GM20431 (cell line): ENCODE results near the gene B4GALNT1.
"Not testable (repeated sequence)": the region's sequence is repeated elsewhere in the genome, so short reads cannot be mapped to it uniquely, and the experiment has no call there.

Experiments
- in situ Hi-C: fragments of 300-500 bp; cut with MseI, MboI; formaldehyde crosslinking; loops from one replicate; pipeline ENCODE4 v1.15.0; 2020; ENCODE audit warnings: low sequenced_read_pairs; ENCODE audit not compliant: unreplicated experiment

Gene B4GALNT1

DNA sequence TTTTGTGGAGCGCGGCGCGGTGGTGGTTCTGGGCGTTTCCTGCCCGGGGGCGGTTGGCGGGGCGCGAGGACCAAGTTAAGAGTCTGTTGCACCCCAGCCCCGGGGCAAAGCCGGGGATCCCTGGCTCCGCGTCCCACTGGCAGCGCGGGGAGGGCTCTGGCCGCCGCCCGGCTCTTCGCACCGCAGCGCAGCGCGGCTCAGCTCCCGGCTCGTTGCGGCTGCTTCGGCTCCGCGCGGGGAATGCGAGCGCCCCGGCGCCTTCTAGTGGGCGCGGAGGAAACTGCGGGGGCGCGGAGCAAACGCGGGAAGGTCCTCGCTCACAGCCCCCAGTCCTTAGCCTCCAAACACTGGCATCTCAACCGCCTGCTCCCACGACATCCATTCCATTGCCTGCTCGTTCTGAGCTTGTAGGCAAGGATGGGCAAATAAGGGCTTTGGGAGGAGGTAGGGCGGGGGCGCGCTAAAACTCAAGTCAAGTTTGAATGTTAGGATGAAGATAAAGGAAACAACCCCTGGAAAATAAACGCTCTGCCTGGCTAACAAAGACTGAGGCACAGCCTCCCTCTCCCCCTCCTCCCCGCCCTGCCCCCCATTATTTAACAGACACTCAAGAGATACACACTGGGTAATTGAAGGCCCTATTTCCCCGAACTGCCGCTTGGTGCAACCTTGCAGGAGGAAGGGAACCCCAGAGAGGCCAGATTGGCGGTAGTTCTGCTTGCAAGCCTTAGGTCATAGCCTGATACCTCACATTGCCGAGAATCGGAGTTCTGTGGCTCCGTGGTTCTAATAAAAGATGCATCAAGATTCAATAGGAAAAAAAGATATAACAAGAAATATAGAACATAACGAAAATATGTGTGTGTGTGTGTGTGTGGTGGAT, at the start of gene B4GALNT1:
Gene B4GALNT1, minus strand, starts transcription at position 244 of the 883 bp plus-strand sequence. CDS start 1,069 bp downstream, outside the sequence.
- in situ Hi-C loops = no loop called here

DNA sequence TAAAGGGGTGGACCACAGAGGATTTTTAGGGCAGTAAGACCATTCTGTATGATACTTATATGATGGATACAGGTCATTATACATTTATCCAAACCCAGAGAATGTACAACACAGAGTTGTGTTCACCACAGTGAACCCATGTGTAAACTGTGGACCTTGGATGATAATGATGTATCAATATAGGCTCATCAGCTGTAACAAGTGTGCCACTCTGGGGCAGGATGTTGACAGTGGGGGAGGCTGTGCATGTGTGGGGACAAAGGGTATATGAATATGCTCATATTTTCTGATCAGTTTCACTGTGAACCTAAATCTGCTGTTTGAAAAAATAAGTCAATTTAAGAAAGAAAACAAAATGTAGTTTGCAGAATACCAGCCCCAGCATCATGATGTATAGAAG, 46.7 kb upstream of the B4GALNT1 start:
- in situ Hi-C loops = no loop called here

DNA sequence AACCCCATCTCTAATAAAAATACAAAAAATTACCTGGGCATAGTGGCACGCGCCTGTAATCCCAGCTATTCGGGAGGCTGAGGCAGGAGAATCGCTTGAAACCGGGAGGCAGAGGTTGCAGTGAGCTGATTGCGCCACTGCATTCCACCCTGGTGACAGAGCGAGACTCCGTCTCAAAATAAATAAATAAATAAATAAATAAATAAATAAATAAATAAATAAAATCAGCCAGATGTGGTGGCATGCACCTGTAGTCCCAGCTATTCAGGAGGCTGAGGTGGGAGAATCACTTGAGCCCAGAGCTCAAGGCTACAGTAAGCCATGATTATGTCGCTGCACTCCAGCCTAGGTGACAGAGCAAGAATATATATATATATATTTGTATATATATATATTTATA, 44.9 kb upstream of the B4GALNT1 start:
- in situ Hi-C loops = not testable (repeated sequence)

DNA sequence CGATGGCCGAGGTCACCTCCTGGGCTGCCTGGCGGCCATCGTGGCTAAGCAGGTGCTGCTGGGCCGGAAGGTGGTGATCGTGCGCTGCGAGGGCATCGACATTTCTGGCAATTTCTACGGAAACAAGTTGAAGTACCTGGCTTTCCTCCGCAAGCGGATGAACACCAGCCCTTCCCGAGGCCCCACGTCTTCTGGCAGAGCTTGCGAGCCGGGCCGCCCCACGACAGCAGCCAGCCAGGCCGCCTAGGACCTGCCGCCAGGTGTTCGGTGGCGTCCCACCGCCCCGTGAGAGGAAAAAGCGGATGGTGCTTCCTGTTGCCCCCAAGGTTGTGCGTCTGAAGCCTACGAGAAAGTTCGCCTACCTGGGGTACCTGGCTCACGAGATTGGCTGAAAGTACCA, 41.7 kb upstream of the B4GALNT1 start:
- in situ Hi-C loops = no loop called here

DNA sequence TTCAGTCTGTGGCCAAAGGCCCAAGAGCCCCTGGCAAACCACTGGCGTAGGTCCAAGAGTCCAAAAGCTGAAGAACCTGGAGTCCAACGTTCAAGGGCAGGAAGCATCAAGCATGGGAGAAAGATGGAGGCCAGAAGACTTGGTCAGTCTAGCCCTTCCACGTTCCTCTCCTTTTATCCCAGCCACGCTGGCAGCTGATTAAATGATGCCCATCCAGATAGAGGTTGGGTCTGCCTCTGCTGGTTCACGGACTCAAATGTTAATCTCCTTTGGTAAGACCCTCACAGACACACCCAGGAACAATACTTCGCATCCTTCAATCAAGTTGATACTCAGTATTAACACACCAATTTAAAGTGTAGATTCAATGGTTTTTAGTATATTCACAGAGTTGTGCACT, 39.8 kb upstream of the B4GALNT1 start:
- in situ Hi-C loops = no loop called here

DNA sequence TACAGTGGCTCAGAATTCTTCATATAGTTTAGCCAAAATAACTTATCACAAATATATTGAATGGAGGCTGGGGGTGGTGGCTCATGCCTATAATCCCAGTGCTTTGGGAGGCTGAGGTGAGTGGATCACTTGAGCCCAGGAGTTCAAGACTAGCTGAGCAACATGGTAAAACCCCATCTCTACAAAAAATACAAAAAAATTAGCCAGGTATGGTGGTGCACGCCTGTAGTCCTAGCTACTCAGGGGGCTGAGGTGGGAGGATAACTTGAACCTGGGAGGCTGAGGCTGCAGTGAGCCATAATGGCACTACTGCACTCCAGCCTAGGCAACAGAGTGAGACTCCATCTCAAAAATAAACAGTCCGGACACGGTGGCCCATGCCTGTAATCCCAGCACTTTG, 38.8 kb upstream of the B4GALNT1 start:
- in situ Hi-C loops = not testable (repeated sequence)

DNA sequence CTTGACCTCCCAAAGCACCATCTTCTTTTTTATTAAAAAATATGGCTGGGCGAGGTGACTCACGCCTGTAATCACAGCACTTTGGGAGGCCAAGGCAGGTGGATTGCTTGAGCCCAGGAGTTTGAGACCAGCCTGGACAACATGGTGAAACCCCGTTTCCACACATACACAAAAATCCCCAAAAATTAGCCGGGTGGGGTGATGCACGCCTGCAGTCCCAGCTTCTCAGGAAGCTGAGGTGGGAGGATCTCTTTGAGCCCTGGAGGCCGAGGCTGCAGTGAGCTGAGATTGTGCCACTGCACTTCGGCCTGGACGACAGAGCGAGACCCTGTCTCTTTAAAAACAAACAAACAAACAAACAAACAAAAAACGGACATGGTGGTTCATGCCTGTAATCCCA, 36.7 kb upstream of the B4GALNT1 start:
- in situ Hi-C loops = not testable (repeated sequence)

DNA sequence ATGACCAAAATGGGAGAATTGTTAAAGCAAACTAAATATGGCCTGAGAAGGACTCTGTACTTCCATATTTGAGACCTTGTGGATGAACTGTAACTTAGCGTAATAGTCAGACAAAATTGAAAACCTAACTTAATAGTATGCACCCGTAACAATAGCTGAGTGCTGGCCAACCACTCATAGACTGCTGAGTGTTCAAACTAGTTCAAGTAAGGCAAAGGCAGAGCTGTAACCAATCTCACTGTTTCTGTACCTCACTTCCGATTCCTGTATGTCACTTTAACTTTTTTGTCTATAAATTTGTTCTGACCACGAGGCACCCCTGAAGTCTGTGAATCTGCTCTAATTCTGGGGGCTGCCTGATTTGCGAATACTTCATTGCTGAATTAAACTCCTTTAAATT, 33.9 kb upstream of the B4GALNT1 start:
- in situ Hi-C loops = no loop called here

DNA sequence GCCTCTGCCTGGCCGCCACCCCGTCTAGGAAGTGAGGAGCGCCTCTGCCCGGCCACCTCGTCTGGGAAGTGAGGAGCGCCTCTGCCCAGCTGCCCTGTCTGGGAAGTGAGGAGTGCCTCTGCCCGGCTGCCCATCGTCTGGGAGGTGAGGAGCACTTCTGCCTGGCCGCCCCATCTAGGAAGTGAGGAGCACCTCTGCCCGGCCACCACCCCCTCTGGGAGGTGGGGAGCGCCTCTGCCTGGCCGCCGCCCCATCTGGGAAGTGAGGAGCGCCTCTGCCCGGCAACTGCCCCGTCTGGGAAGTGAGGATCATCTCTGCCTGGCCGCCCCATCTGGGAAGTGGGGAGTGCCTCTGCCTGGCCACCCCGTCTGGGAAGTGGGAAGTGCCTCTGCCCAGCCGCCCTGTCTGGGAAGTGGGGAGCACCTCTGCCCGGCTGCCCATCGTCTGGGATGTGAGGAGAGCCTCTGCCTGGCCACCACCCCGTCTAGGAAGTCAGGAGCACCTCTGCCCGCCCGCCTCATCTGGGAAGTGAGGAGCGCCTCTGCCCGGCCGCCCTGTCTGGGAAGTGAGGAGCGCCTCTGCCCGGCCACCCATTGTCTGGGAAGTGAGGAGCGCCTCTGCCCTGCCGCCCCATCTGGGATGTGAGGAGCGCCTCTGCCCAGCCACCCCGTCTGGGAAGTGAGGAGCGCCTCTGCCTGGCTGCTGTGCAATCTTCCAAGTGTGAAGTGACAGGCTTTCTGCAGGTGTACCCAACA, 32.2 kb upstream of the B4GALNT1 start:
- in situ Hi-C loops = not testable (repeated sequence)

DNA sequence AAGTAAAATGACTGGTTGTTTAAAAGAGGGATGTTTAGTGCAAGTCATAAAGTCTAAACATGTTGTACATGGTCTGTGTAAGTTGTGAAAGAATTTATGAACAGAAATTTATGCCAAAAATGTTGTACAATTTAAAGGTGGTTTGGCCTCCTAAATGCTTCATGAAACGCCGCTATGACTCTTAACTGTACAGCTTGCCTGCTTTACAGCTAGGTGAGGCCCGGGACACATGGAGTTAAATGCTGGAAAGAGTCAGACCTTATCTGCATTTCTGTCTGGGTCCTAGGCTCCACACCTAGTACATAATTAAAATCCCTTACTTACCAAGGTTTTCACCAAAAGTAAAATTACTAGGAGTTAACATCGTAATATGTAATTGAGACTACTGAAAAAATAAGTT, 28.4 kb upstream of the B4GALNT1 start:
- in situ Hi-C loops = no loop called here

DNA sequence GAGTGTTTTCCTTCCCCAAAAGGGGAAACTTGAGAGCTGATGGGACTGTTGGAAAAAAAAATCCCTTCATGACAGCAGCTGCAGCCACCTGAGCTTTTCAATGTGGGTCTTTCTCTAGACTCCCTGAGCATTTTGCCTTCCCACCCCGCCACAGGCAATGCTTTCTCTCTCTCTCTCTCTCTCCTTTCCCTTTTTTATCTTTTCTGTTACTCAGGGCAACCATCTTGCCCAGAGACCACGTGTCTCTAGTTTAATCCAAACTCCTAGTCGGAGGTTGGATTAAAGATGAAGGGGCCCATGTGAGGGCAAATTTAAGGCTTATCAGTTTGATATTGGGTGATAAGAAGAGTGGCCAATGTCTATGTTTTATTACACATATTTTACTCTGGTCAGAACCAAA, 25.9 kb upstream of the B4GALNT1 start:
- in situ Hi-C loops = no loop called here

DNA sequence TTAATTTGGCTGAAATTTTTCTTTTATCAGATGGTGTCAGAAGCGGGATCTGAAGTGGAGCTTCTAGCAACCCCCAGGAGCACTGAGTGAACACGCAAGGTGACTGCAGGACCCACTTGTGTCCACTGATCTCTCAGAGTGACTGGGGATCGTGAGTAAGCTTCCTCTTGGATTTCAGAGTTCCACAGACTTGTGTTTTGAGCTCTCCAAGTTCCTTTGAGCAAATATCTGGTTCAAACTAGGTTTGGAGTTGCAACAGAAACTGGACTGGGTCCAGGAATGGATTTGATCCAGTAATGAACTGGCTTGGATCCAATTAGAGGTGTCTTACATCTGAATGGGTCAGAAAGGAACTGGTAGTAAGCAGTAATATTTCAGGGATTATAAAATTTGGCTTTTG, 24.7 kb upstream of the B4GALNT1 start:
- in situ Hi-C loops = no loop called here

DNA sequence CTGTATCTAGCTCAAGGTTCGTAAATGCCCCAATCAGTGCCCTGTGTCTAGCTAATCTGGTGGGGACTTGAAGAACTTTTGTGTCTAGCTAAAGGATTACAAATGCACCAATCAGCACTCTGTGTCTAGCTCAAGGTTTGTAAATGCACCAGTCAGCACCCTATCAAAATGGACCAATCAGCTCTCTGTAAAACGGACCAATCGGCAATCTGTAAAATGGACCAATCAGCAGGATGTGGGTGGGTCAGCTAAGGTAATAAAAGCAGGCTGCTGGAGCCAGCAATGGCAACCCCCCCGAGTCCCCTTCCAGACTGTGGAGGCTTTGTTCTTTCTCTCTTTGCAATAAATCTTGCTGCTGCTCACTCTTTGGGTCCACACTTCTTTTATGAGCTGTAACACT, 23.4 kb upstream of the B4GALNT1 start:
- in situ Hi-C loops = not testable (repeated sequence)

DNA sequence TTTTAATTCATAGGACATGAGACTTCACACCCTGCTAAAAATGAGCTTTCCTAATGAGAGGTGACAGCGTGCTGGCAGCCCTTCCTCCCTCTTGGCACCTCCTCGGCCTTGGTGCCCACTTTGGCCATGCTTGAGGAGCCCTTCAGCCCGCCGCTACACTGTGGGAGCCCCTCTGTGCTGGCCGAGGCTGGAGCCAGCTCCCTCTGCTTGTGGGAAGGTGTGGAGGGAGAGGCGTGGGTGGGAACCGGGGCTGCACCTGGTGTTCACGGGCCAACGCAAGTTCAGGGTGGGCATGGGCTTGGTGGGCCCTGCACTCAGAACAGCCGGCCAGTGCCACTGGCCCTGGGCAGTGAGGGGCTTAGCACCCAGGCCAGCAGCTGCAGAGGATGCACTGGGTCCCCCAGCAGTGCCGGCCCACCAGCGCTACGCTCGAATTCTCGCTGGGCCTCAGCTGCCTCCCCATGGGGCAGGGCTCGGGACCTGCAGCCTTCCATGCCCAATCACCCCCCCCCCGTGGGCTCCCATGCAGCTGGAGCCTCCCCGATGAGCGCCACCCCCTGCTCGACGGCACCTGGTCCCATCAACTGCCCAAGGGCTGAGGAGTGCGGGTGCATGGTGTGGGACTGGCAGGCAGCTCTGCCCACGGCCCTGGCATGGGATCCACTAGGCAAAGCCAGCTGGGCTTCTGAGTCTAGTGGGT, 22.7 kb upstream of the B4GALNT1 start:
- in situ Hi-C loops = no loop called here

DNA sequence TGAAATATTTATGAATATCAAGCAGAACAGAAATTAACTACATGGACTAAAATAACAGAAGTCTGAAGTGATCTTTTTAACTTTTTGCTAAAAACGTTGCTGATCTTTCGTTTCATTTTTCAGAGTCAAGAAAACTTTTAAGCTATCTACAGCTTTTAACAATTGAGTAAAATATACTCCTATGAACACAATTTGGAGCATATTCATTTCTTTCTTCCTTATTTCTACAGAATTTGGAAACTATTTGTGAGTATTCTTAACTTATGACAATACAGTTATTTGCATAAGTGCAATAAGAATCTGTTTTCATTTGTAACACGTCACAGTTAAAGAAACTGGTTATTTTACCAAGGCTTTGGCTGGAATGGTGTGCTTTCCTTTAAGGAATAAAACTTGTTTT, 21.0 kb upstream of the B4GALNT1 start:
- in situ Hi-C loops = no loop called here

DNA sequence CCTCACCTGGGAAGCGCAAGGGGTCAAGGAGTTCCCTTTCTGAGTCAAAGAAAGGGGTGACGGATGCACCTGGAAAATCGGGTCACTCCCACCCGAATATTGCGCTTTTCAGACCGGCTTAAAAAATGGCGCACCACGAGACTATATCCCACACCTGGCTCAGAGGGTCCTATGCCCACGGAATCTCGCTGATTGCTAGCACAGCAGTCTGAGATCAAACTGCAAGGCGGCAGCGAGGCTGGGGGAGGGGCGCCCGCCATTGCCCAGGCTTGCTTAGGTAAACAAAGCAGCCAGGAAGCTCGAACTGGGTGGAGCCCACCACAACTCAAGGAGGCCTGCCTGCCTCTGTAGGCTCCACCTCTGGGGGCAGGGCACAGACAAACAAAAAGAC, 13.7 kb upstream of the B4GALNT1 start:
- in situ Hi-C loops = not testable (repeated sequence)

DNA sequence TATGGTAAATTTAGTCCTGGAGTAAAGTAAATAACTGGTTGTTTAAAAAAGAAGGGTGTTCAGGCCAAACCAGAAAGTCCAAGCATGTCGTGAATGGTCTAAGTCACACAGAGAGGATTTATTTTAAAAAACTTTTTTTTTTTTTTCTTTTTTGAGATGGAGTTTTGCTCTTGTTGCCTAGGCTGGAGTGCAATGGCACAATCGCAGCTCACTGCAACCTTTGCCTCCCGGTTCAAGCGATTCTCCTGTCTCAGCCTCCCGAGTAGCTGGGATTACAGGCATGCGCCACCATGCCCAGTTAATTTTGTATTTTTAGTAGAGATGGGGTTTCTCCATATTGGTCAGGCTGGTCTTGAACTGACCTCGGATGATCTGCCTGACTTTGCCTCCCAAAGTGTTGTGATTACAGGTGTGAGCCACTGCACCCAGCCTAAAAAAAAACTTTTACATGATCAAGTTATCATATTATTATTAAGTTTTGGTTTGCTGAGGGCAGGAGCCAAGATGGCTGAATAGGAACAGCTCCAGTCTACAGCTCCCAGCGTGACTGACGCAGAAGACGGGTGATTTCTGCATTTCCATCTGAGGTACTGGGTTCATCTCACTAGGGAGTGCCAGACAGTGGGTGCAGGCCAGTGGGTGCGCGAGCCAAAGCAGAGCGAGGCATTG, 13.1 kb upstream of the B4GALNT1 start:
- in situ Hi-C loops = not testable (repeated sequence)

DNA sequence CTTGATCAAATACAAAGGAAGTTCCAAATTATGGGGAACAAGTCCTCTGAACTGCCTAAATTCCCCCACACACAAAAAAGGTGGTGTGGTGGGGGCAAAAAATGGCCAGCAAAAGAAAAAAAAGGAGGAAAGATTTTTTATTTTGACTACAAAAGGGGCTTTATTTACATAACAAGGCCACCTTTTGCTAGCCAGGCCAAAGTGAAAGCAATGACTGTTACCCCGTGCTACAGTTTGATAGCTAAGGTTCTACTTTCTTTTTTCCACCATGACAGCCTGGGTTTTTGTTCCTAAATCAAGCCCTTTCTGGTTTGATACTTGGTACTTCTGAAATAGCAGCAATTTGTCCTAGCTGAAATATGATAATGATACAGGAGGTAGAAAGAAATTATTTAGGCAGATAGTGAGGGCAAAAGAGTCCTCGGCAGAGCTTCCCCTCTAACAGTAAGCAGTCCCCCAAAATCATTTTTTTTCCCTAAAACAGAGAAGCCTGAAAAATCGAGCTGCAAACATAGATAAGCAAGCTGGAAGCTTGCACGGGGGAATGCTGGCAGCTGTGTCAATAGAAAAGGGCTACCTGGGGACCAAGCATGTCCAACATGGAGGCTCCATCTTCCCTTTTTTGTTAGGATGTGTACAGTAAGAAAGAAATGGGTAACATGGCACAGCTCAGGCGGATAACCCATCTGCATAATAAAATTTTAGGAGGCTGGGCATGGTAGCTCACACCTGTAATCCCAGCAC, 8.9 kb upstream of the B4GALNT1 start:
- in situ Hi-C loops = no loop called here

DNA sequence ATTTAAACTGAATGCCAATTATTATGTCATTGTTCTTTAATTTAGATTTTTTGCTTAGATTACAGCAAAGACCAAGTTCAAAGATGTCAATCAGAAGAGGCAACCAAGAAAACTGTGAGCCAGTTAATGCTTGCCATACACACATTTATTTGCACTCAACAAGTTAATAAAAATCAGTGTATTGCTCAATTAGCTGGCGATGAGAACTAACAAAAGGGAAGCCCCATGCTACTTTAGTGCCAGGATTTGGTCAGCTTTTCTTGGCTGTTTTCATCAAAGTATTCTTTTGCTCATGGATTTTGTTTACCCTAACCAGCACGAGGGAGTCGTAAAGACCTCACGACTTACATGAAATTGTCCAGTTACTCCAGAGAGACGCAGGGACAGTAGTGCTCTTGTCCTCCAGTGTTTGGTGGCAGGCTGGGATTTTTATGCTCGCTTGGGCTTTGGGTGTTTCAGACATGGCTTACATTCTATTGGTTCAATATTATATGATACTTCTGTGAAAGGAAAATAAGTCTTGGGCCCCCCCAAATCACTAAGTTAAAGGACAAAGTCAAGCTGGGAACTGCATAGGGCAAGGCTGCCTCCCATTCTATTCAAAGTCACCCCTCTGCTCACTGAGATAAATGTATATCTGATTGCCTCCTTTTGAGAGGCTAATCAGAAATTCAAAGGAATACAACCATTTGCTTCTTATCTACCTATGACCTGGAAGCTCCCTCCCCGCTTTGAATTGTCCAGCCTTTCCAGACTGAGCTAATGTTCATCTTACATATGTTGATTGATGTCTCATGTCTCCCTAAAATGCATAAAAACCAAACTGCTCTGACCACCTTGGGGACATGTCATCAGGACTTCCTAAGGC, 7.4 kb upstream of the B4GALNT1 start:
- in situ Hi-C loops = no loop called here
